ENCODE data around the gene TMEM51.

TMEM51 gene

GRCh38 chr1:15177710-15178166 is 24.2 kb downstream of the TMEM51 start:
- no peak for DNase-seq (ENCODE audit: low spot score)

GRCh38 chr1:15178571-15179484 is 25.3 kb downstream of the TMEM51 start:
- peak; percentile 84 for DNase-seq (ENCODE audit: low spot score)

GRCh38 chr1:15179485-15179883 is 25.9 kb downstream of the TMEM51 start:
- DNase-seq (ENCODE audit: low spot score), result no peak

GRCh38 chr1:15180189-15180588 is 26.6 kb downstream of the TMEM51 start:
- peak; percentile 85 for DNase-seq (ENCODE audit: low spot score)

GRCh38 chr1:15180945-15181523 is 27.5 kb downstream of the TMEM51 start:
- DNase-seq (ENCODE audit: low spot score), result no peak

- no peak for DNase-seq (ENCODE audit: low spot score)
Measured at GRCh38 chr1:15181564-15181963, 28.0 kb downstream of the TMEM51 start.

- no peak for DNase-seq (ENCODE audit: low spot score)
Measured at GRCh38 chr1:15184436-15185241, 31.1 kb downstream of the TMEM51 start.

- no peak for DNase-seq (ENCODE audit: low spot score)
Measured at GRCh38 chr1:15185617-15186016, 32.1 kb downstream of the TMEM51 start.

GRCh38 chr1:15186073-15186845 is 32.7 kb downstream of the TMEM51 start:
- no peak for DNase-seq (ENCODE audit: low spot score)

GRCh38 chr1:15186846-15187151 is 33.3 kb downstream of the TMEM51 start:
- no peak for DNase-seq (ENCODE audit: low spot score)

GRCh38 chr1:15187175-15188129 is 33.9 kb downstream of the TMEM51 start:
- no peak for DNase-seq (ENCODE audit: low spot score)

- no peak for DNase-seq (ENCODE audit: low spot score)
Measured at GRCh38 chr1:15188130-15188524, 34.6 kb downstream of the TMEM51 start.

GRCh38 chr1:15188678-15189077 is 35.1 kb downstream of the TMEM51 start:
- no peak for DNase-seq (ENCODE audit: low spot score)

GRCh38 chr1:15189692-15190370 is 36.3 kb downstream of the TMEM51 start:
- peak; percentile 59 for DNase-seq (ENCODE audit: low spot score)

GRCh38 chr1:15191267-15191666 is 37.7 kb downstream of the TMEM51 start:
- DNase-seq (ENCODE audit: low spot score), result no peak

- no peak for DNase-seq (ENCODE audit: low spot score)
Measured at GRCh38 chr1:15191770-15192169, 38.2 kb downstream of the TMEM51 start.

- DNase-seq (ENCODE audit: low spot score), result no peak
Measured at GRCh38 chr1:15192916-15193550, 39.5 kb downstream of the TMEM51 start.

GRCh38 chr1:15195420-15196052 is 42.0 kb downstream of the TMEM51 start:
- DNase-seq (ENCODE audit: low spot score), result no peak

GRCh38 chr1:15196069-15196468 is 42.5 kb downstream of the TMEM51 start:
- DNase-seq (ENCODE audit: low spot score), result no peak
